ENCODE measurements around the gene SEMA6B.
"Not testable (repeated sequence)": the region's sequence is repeated elsewhere in the genome, so short reads cannot be mapped to it uniquely, and the experiment has no call there.

SEMA6B gene

GRCh38 chr19:4559569-4559968 lies at the start of gene SEMA6B:
TSS of gene SEMA6B (minus strand) at chr19:4559684. CDS start at chr19:4558457, 1,227 bp downstream.
- DNase-seq (ENCODE audit: low read depth in 4 of 4, low spot score in 1 of 4), result no peak

- DNase-seq (ENCODE audit: low read depth in 4 of 4, low spot score in 1 of 4), result no peak
These were observed 47.6 kb upstream of the SEMA6B start for GRCh38 chr19:4606921-4607678.

- no peak for DNase-seq (ENCODE audit: low read depth in 4 of 4, low spot score in 1 of 4)
These were observed 46.7 kb upstream of the SEMA6B start for GRCh38 chr19:4606181-4606580.

GRCh38 chr19:4604912-4605311 lies 45.4 kb upstream of the SEMA6B start:
- no peak for DNase-seq (ENCODE audit: low read depth in 4 of 4, low spot score in 1 of 4)

- DNase-seq (ENCODE audit: low read depth in 4 of 4, low spot score in 1 of 4), result no peak
These were observed 43.4 kb upstream of the SEMA6B start for GRCh38 chr19:4602915-4603314.

GRCh38 chr19:4602173-4602788 lies 42.8 kb upstream of the SEMA6B start:
- no peak for DNase-seq (ENCODE audit: low read depth in 4 of 4, low spot score in 1 of 4)

- no peak for DNase-seq (ENCODE audit: low read depth in 4 of 4, low spot score in 1 of 4)
These were observed 41.4 kb upstream of the SEMA6B start for GRCh38 chr19:4600893-4601292.

GRCh38 chr19:4600082-4600481 lies 40.6 kb upstream of the SEMA6B start:
- DNase-seq (ENCODE audit: low read depth in 4 of 4, low spot score in 1 of 4), result no peak

GRCh38 chr19:4598712-4599111 lies 39.2 kb upstream of the SEMA6B start:
- DNase-seq (ENCODE audit: low read depth in 4 of 4, low spot score in 1 of 4), result no peak

GRCh38 chr19:4597975-4598671 lies 38.6 kb upstream of the SEMA6B start:
- peak in 3 of 4 experiments; percentile 20 to 46 (median 27) for DNase-seq (ENCODE audit: low read depth in 4 of 4, low spot score in 1 of 4)

- no peak for DNase-seq (ENCODE audit: low read depth in 4 of 4, low spot score in 1 of 4)
These were observed 37.9 kb upstream of the SEMA6B start for GRCh38 chr19:4597278-4597974.

- DNase-seq (ENCODE audit: low read depth in 4 of 4, low spot score in 1 of 4), result no peak
These were observed 36.8 kb upstream of the SEMA6B start for GRCh38 chr19:4596033-4596904.

- not testable (repeated sequence) for DNase-seq (ENCODE audit: low read depth in 4 of 4, low spot score in 1 of 4)
These were observed 35.7 kb upstream of the SEMA6B start for GRCh38 chr19:4595158-4595557.

- DNase-seq (ENCODE audit: low read depth in 4 of 4, low spot score in 1 of 4), result no peak
These were observed 34.7 kb upstream of the SEMA6B start for GRCh38 chr19:4594201-4594600.

- no peak for DNase-seq (ENCODE audit: low read depth in 4 of 4, low spot score in 1 of 4)
These were observed 33.9 kb upstream of the SEMA6B start for GRCh38 chr19:4593409-4593851.

GRCh38 chr19:4592445-4592844 lies 33.0 kb upstream of the SEMA6B start:
- no peak for DNase-seq (ENCODE audit: low read depth in 4 of 4, low spot score in 1 of 4)

- DNase-seq (ENCODE audit: low read depth in 4 of 4, low spot score in 1 of 4), result no peak
These were observed 31.8 kb upstream of the SEMA6B start for GRCh38 chr19:4591320-4591719.

GRCh38 chr19:4590559-4590958 lies 31.1 kb upstream of the SEMA6B start:
- no peak for DNase-seq (ENCODE audit: low read depth in 4 of 4, low spot score in 1 of 4)

GRCh38 chr19:4589579-4590410 lies 30.3 kb upstream of the SEMA6B start:
- DNase-seq (ENCODE audit: low read depth in 4 of 4, low spot score in 1 of 4), result no peak
